A673 (cell line): ENCODE results near the gene GATA6.

Experiments used
- CTCF ChIP-seq: fragments of 300-800, 200-600 bp; sonication (generic); conservative IDR thresholded peaks from 2 replicates; pipeline ENCODE4 v1.5.1; 2017; ENCODE audit warnings: low read depth, mild to moderate bottlenecking, antibody characterized with exemption, low read length, moderate library complexity, mixed read lengths
- EZH2 ChIP-seq: fragments of 200-600 bp; sonication (generic); IDR thresholded peaks from 2 replicates; pipeline ENCODE4 v1.6.1; 2017; ENCODE audit warnings: borderline replicate concordance, low read depth, mild to moderate bottlenecking, mixed read lengths, antibody characterized with exemption, low read length; ENCODE audit not compliant: poor library complexity, severe bottlenecking

- TF ChIP-seq EZH2 (no peak), CTCF (no peak)
These were observed 81.2 kb downstream of the GATA6 start for GRCh38 chr18:22250591-22250996.
